Measurements from ENCODE around the gene C6orf89. TPM values are rescaled to one million over a fixed set of nuclear protein-coding genes. Genes with fewer than 3 reads are reported as not detected.
A peak's percentile ranks its signal among the peaks of the same experiment; 100 is the strongest.

Gene C6orf89
- total RNA-seq = 71.4 TPM

GRCh38 chr6:36885461-36886401, at the start of gene C6orf89:
C6orf89 (plus strand) TSS chr6:36885952; CDS start chr6:36899445, 13,493 bp downstream.
- DNase-seq (ENCODE audit: low spot score) = peak; percentile 98

- no peak for DNase-seq (ENCODE audit: low spot score)
Observed at GRCh38 chr6:36836111-36837021, 49.4 kb upstream of the C6orf89 start.

GRCh38 chr6:36837022-36837339, 48.8 kb upstream of the C6orf89 start:
- no peak for DNase-seq (ENCODE audit: low spot score)

- no peak for DNase-seq (ENCODE audit: low spot score)
Observed at GRCh38 chr6:36837686-36838085, 48.1 kb upstream of the C6orf89 start.

- no peak for DNase-seq (ENCODE audit: low spot score)
Observed at GRCh38 chr6:36838896-36839748, 46.6 kb upstream of the C6orf89 start, which contains the start of gene CPNE5. CPNE5 (minus strand) TSS chr6:36839444; CDS start chr6:36839377, 67 bp downstream.

- DNase-seq (ENCODE audit: low spot score) = no peak
Observed at GRCh38 chr6:36839749-36840431, 45.9 kb upstream of the C6orf89 start.

GRCh38 chr6:36840432-36841403, 45.0 kb upstream of the C6orf89 start:
- no peak for DNase-seq (ENCODE audit: low spot score)

- no peak for DNase-seq (ENCODE audit: low spot score)
Observed at GRCh38 chr6:36841756-36842155, 44.0 kb upstream of the C6orf89 start.

GRCh38 chr6:36843170-36843569, 42.6 kb upstream of the C6orf89 start:
- no peak for DNase-seq (ENCODE audit: low spot score)

- no peak for DNase-seq (ENCODE audit: low spot score)
Observed at GRCh38 chr6:36844232-36845170, 41.3 kb upstream of the C6orf89 start.

- DNase-seq (ENCODE audit: low spot score) = no peak
Observed at GRCh38 chr6:36845233-36845632, 40.5 kb upstream of the C6orf89 start.

- DNase-seq (ENCODE audit: low spot score) = no peak
Observed at GRCh38 chr6:36847152-36847551, 38.6 kb upstream of the C6orf89 start.

- no peak for DNase-seq (ENCODE audit: low spot score)
Observed at GRCh38 chr6:36847991-36848390, 37.8 kb upstream of the C6orf89 start.

- peak; percentile 77 for DNase-seq (ENCODE audit: low spot score)
Observed at GRCh38 chr6:36848658-36849441, 36.9 kb upstream of the C6orf89 start.

GRCh38 chr6:36850021-36850420, 35.7 kb upstream of the C6orf89 start:
- no peak for DNase-seq (ENCODE audit: low spot score)

GRCh38 chr6:36851149-36851614, 34.6 kb upstream of the C6orf89 start:
- DNase-seq (ENCODE audit: low spot score) = peak; percentile 74

- no peak for DNase-seq (ENCODE audit: low spot score)
Observed at GRCh38 chr6:36851626-36852025, 34.1 kb upstream of the C6orf89 start.
